Stimulated activated memory B cell treated with anti-CD40 and anti-IgM and Interleukin-4, amounts not matched to agents 10 μg/mL and 1 μg/mL and 100 μg/mL, for 72 hours (primary cell): ENCODE data around the gene ATG101.

Experiments
- ATAC-seq: fragments of 150-1000 bp; cut with Tn5 transposase; 2 replicates; pipeline ENCODE4 v1.10.0; 2021
- H3K27ac Mint-ChIP-seq: one replicate; pipeline ENCODE4 v1.8.0; 2022; ENCODE audit warnings: mild to moderate bottlenecking, mixed read lengths
- H3K27me3 Mint-ChIP-seq: one replicate; pipeline ENCODE4 v1.8.0; 2022; ENCODE audit warnings: mixed read lengths
- H3K36me3 Mint-ChIP-seq: one replicate; pipeline ENCODE4 v1.8.0; 2022; ENCODE audit warnings: mixed read lengths
- H3K4me1 Mint-ChIP-seq: one replicate; pipeline ENCODE4 v1.8.0; 2022; ENCODE audit warnings: mixed read lengths
- H3K4me3 Mint-ChIP-seq: one replicate; pipeline ENCODE4 v1.8.0; 2022; ENCODE audit warnings: mild to moderate bottlenecking, moderate library complexity, mixed read lengths
- H3K9me3 Mint-ChIP-seq: one replicate; pipeline ENCODE4 v1.8.0; 2022; ENCODE audit warnings: mixed read lengths

The ATG101 gene

DNA sequence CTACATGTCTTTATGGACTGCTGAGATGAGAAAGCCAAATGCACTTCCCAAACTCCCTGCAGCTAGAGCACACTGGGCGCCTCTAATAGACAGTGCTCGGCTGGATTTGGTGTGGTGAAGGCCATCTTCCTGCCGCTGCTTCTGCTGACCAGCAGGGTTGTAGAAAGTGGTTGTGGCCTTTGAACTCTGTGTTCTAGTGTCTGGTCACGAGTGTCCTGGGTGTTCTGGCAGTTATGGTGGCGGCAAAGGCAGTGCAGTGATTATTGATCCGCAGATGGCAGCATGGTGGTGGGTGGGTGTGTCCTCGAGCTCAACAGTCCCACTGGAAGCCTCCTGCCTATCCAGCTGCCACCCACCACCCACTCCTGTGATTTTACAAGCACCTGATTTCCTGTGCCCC, 53.1 kb downstream of the ATG101 start:
- no peak for ATAC-seq
- Mint-ChIP-seq H3K4me3 (no peak overlapping the region), H3K9me3 (no peaks in the 10 kb centered on the region), H3K27me3 (peaks cover 32% of the 10 kb centered on the region), H3K27ac (no peak overlapping the region), H3K36me3 (no peaks in the 10 kb centered on the region), H3K4me1 (peaks cover 46% of the 10 kb centered on the region)

DNA sequence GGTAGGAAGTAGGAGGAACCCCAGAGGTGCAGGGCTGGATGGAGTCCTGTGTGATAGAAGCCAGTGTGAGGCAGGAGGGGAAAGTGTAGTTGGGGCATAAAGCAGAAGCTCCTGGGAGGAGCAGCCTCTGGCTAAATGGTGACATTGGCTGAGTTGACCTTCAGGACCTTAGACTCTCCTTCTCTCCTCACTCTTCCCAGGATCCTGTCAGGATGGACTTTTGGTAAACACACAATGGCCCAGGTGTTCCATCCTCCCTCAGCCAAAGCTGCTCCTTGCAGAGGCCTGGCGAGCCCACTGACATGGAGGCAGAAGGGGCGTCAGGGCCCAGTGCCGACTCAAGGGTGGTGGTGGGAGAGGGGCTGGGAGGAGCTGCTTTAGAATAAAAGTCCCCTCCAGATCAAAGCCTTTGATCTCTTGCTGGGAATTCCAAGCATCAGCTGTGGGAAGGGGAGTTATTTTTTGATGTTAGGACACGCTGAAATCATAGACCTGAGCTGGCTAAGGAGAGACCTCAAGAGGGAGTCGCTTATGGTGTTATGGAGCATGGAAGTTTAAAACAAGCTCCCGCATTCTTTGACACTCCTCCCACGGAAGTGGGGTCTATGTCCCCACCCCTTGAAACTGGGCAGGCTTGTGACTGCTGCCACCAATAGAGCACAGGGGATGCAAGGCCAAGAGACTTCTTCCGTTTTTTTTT, 53.9 kb downstream of the ATG101 start:
- ATAC-seq: peak; percentile 28
- no peaks in the 10 kb centered on the region for H3K36me3 Mint-ChIP-seq
- no peak overlapping the region for H3K27ac Mint-ChIP-seq
- H3K4me1 Mint-ChIP-seq: peaks cover 38% of the 10 kb centered on the region
- H3K27me3 Mint-ChIP-seq: peaks cover 32% of the 10 kb centered on the region
- H3K4me3 Mint-ChIP-seq: no peak overlapping the region
- no peaks in the 10 kb centered on the region for H3K9me3 Mint-ChIP-seq

DNA sequence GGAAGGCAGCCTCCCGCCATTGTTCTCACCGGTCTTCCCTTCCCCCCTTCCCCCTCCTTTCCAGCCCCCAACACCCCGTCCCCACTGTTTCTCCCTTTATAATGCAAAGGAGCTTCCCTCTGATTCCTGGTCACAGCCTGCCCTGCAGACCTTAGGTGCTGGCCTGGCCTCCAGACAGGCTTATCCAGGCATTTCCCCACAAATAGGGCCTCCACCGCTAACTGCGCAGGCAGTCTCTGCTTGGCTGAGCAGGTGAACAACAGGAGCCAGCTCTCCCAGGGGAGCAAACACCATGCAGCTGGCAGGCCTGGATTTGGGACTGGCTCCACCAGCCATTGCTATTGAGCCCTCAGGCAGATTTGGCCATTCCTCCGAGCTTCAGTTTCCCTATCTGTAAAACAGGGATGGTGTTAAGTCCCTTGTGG, 55.7 kb downstream of the ATG101 start:
- ATAC-seq: no peak
- Mint-ChIP-seq H3K4me1 (peaks cover 20% of the 10 kb centered on the region), H3K9me3 (no peaks in the 10 kb centered on the region), H3K27ac (no peak overlapping the region), H3K4me3 (no peak overlapping the region), H3K36me3 (no peaks in the 10 kb centered on the region), H3K27me3 (peaks cover 32% of the 10 kb centered on the region)

DNA sequence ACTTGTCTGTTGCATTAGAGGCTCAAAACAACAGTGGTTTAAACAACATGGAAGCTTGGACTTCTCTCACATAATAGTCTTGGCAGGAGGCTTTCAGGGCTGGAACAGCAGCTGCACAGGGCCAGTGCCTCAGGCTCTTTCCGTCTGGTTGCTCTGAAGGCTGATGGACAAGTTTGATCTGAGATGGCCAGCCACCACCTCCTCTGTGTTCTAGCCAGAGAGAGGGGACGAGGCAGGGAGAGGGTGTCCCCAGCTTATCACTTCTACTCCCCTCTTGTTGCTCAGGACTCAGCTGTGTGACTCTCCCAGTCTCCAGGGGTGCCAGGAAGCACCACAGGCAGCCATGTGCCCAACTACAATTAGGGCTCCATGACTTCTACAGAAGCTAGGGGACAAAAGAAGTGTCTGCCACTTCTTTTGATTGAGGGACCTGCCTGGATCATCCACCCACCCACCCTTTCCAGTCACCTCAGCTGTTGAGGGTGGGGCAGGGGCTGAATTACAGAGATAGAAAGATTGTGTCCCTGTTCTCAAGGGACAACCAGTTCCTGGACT, 56.3 kb downstream of the ATG101 start:
- Mint-ChIP-seq H3K4me1 (peaks cover 20% of the 10 kb centered on the region), H3K27ac (no peak overlapping the region), H3K9me3 (no peaks in the 10 kb centered on the region), H3K4me3 (no peak overlapping the region), H3K27me3 (peaks cover 34% of the 10 kb centered on the region), H3K36me3 (no peaks in the 10 kb centered on the region)
- ATAC-seq: no peak
